GM23338 (cell line): ENCODE data around the gene EPSTI1. TPM values are rescaled to one million over a fixed set of nuclear protein-coding genes. Genes with fewer than 3 reads are reported as not detected.

ENCODE experiments used
- ATAC-seq: fragments of 200-7000 bp; cut with Tn5 transposase; 3 replicates; pipeline ENCODE4 v1.9.1; 2020
- DNase-seq: peaks from one replicate; pipeline ENCODE4 v3.0.0-alpha.2; 2015; ENCODE audit warnings: low spot score
- H2AFZ ChIP-seq: fragments of 200-600 bp; sonication (generic); 2 replicates; pipeline ENCODE4 v1.8.0; 2016; ENCODE audit warnings: antibody characterized with exemption, mild to moderate bottlenecking, moderate library complexity
- H3F3A ChIP-seq: fragments of 200-600 bp; sonication (generic); replicated peaks from 2 replicates; pipeline ENCODE4 v1.8.0; 2017; ENCODE audit warnings: antibody characterized with exemption, mixed run types, low read depth
- H3K27ac ChIP-seq: fragments of 200-600 bp; sonication (generic); 2 replicates; pipeline ENCODE4 v1.6.1; 2016; ENCODE audit warnings: low read depth
- H3K27me3 ChIP-seq: fragments of 200-600 bp; sonication (generic); 2 replicates; pipeline ENCODE4 v1.8.0; 2016; ENCODE audit warnings: mild to moderate bottlenecking, mixed run types, moderate library complexity; ENCODE audit not compliant: insufficient read depth
- H3K36me3 ChIP-seq: fragments of 200-600 bp; sonication (generic); 2 replicates; pipeline ENCODE4 v1.8.0; 2016; ENCODE audit warnings: mild to moderate bottlenecking; ENCODE audit not compliant: insufficient read depth
- H3K4me1 ChIP-seq: fragments of 200-600 bp; sonication (generic); 2 replicates; pipeline ENCODE4 v1.8.0; 2016; ENCODE audit warnings: mild to moderate bottlenecking, moderate library complexity; ENCODE audit not compliant: insufficient read depth
- H3K4me2 ChIP-seq: fragments of 200-600 bp; sonication (generic); 2 replicates; pipeline ENCODE4 v1.7.1; 2017; ENCODE audit warnings: mixed run types
- H3K4me3 ChIP-seq: fragments of 200-600 bp; sonication (generic); 2 replicates; pipeline ENCODE4 v1.6.1; 2016; ENCODE audit warnings: mixed run types
- H3K79me2 ChIP-seq: fragments of 200-600 bp; sonication (generic); replicated peaks from 2 replicates; pipeline ENCODE4 v1.8.0; 2017; ENCODE audit warnings: mild to moderate bottlenecking; ENCODE audit not compliant: insufficient read depth
- H3K9me2 ChIP-seq: fragments of 200-600 bp; sonication (generic); 2 replicates; pipeline ENCODE4 v1.8.0; 2017; ENCODE audit not compliant: insufficient read depth
- H4K20me1 ChIP-seq: fragments of 200-600 bp; sonication (generic); replicated peaks from 2 replicates; pipeline ENCODE4 v1.8.0; 2017; ENCODE audit warnings: mild to moderate bottlenecking; ENCODE audit not compliant: insufficient read depth
- H3K27ac Mint-ChIP-seq: 2 replicates; pipeline ENCODE4 v1.8.0; 2020; ENCODE audit warnings: inconsistent platforms, mild to moderate bottlenecking, moderate library complexity, mixed read lengths
- H3K27me3 Mint-ChIP-seq: 3 replicates; pipeline ENCODE4 v1.8.0; 2022; ENCODE audit warnings: low read depth, mild to moderate bottlenecking, moderate library complexity, mixed read lengths, inconsistent platforms; ENCODE audit not compliant: insufficient read depth, poor library complexity
- H3K36me3 Mint-ChIP-seq: 3 replicates; pipeline ENCODE4 v1.8.0; 2021; ENCODE audit warnings: low read depth, mild to moderate bottlenecking, inconsistent platforms, moderate library complexity, mixed read lengths
- H3K4me1 Mint-ChIP-seq: 3 replicates; pipeline ENCODE4 v1.8.0; 2020; ENCODE audit warnings: mild to moderate bottlenecking, inconsistent platforms, mixed read lengths
- H3K4me3 Mint-ChIP-seq: 3 replicates; pipeline ENCODE4 v1.8.0; 2021; ENCODE audit warnings: moderate library complexity, mild to moderate bottlenecking, inconsistent platforms, mixed read lengths
- H3K9me3 Mint-ChIP-seq: 3 replicates; pipeline ENCODE4 v1.8.0; 2020; ENCODE audit warnings: moderate library complexity, mild to moderate bottlenecking, inconsistent platforms, mixed read lengths
- CREB1 ChIP-seq: fragments of 250-450 bp; sonication (Bioruptor Pico); IDR thresholded peaks from 2 replicates; pipeline ENCODE4 v1.5.0; 2020; ENCODE audit warnings: low read depth, mild to moderate bottlenecking, moderate library complexity
- EZH2phosphoT487 ChIP-seq: fragments of 200-600 bp; sonication (generic); IDR thresholded peaks from one replicate; pipeline ENCODE4 v1.8.1; 2018; ENCODE audit warnings: antibody characterized with exemption; ENCODE audit not compliant: unreplicated experiment
- JUNB ChIP-seq: IDR thresholded peaks from one replicate; pipeline ENCODE4 v1.6.1; 2016; ENCODE audit warnings: antibody characterized with exemption; ENCODE audit not compliant: unreplicated experiment
- NANOG ChIP-seq: IDR thresholded peaks from 2 replicates; pipeline ENCODE4 v1.6.1; 2016; ENCODE audit warnings: antibody characterized with exemption, borderline replicate concordance
- POLR2AphosphoS5 ChIP-seq: IDR thresholded peaks from 2 replicates; pipeline ENCODE4 v1.6.1; 2016; ENCODE audit warnings: antibody characterized with exemption, low read depth
- REST ChIP-seq: IDR thresholded peaks from one replicate; pipeline ENCODE4 v1.6.1; 2018; ENCODE audit warnings: antibody characterized with exemption; ENCODE audit not compliant: unreplicated experiment
- STAT1 ChIP-seq: IDR thresholded peaks from one replicate; pipeline ENCODE4 v1.6.1; 2016; ENCODE audit warnings: antibody characterized with exemption; ENCODE audit not compliant: unreplicated experiment
- ZNF114 ChIP-seq: fragments of 250-450 bp; sonication (Bioruptor Pico); IDR thresholded peaks from 2 replicates; pipeline ENCODE4 v1.5.0; 2020; ENCODE audit warnings: mild to moderate bottlenecking, moderate library complexity
- ZNF331 ChIP-seq: fragments of 250-450 bp; sonication (Bioruptor Pico); IDR thresholded peaks from 2 replicates; pipeline ENCODE4 v1.5.0; 2020; ENCODE audit warnings: low read depth, mild to moderate bottlenecking, moderate library complexity
- ZNF462 ChIP-seq: fragments of 250-450 bp; sonication (Bioruptor Pico); IDR thresholded peaks from 2 replicates; pipeline ENCODE4 v1.5.0; 2020; ENCODE audit warnings: mild to moderate bottlenecking, moderate library complexity
- polyA plus RNA-seq: library from polyadenylated mRNA; unstranded; fragments of >200 nt; fragmentation: Nextera tagmentation; extraction: Ambion mirVana; gene quantifications from 2 replicates; pipeline ENCODE4 v1.2.1, GENCODE V29; 2016
- total RNA-seq: library from RNA; depleted of rRNA; stranded (reverse); fragments of >200 nt; shearing (Covaris generic); gene quantifications from 2 replicates; pipeline ENCODE4 v1.2.3, GENCODE V29; 2014

EPSTI1 gene
- total and polyA plus RNA-seq, 2 experiments from 2014 or later, result 0.10 to 0.68 TPM

- Histone ChIP-seq H3K27me3 (no peaks in the 10 kb centered on the region), H3K27ac (no peak overlapping the region), H3K4me3 (no peak overlapping the region), H2AFZ (no peak overlapping the region), H3K79me2 (no peaks in the 10 kb centered on the region), H3K9me2 (no peaks in the 10 kb centered on the region), H3K4me1 (peaks cover 6% of the 10 kb centered on the region; the same call in 1 of the 2 replicates), H3F3A (no peaks in the 10 kb centered on the region), H3K4me2 (no peak overlapping the region), H3K36me3 (no peaks in the 10 kb centered on the region), H4K20me1 (no peaks in the 10 kb centered on the region)
- H3K27ac Mint-ChIP-seq, result no peak overlapping the region
- TF ChIP-seq ZNF331 (no peak), POLR2AphosphoS5 (no peak), ZNF462 (CRISPR knock-in tag) (no peak), JUNB (no peak)
- DNase-seq, result no peak
- H3K9me3 Mint-ChIP-seq, result no peaks in the 10 kb centered on the region
- peaks cover 13% of the 10 kb centered on the region; the same call in 2 of the 3 replicates for H3K4me1 Mint-ChIP-seq
- H3K4me3 Mint-ChIP-seq, result no peak overlapping the region
- no peaks in the 10 kb centered on the region for H3K36me3 Mint-ChIP-seq
- peaks cover 2% of the 10 kb centered on the region for H3K27me3 Mint-ChIP-seq
- ATAC-seq, result no peak
Observed at GRCh38 chr13:43008596-43008995, 16.6 kb upstream of the EPSTI1 start.

GRCh38 chr13:43006893-43007631 is 15.0 kb upstream of the EPSTI1 start:
- Histone ChIP-seq H3K4me1 (peaks cover 6% of the 10 kb centered on the region; the same call in 1 of the 2 replicates), H3K79me2 (no peaks in the 10 kb centered on the region), H3F3A (no peaks in the 10 kb centered on the region), H3K36me3 (no peaks in the 10 kb centered on the region), H3K27ac (0 out of 2 replicates have a peak overlapping the region, but pooled peaks have one; percentile 4), H3K9me2 (no peaks in the 10 kb centered on the region; the same call in 1 of the 2 replicates), H4K20me1 (no peaks in the 10 kb centered on the region), H2AFZ (peak overlapping the region; percentile 89), H3K4me3 (no peak overlapping the region), H3K4me2 (no peak overlapping the region), H3K27me3 (no peaks in the 10 kb centered on the region)
- H3K9me3 Mint-ChIP-seq, result no peaks in the 10 kb centered on the region; the same call in 2 of the 3 replicates
- no peak overlapping the region for H3K4me3 Mint-ChIP-seq
- peaks cover 13% of the 10 kb centered on the region; the same call in 2 of the 3 replicates for H3K4me1 Mint-ChIP-seq
- ATAC-seq (no peak; the same call in 2 of the 3 replicates), DNase-seq (no peak)
- H3K27ac Mint-ChIP-seq, result peak overlapping the region; percentile 8
- peaks cover 2% of the 10 kb centered on the region for H3K27me3 Mint-ChIP-seq
- no peaks in the 10 kb centered on the region for H3K36me3 Mint-ChIP-seq
- no peak for TF ChIP-seq POLR2AphosphoS5
- no peak for TF ChIP-seq EZH2phosphoT487
- TF ChIP-seq CREB1 (CRISPR knock-in tag), result no peak
- no peak for TF ChIP-seq ZNF114
- no peak for TF ChIP-seq NANOG
- TF ChIP-seq STAT1, result no peak
- TF ChIP-seq REST, result no peak
